ENCODE data around the gene SDK2.

DNA sequence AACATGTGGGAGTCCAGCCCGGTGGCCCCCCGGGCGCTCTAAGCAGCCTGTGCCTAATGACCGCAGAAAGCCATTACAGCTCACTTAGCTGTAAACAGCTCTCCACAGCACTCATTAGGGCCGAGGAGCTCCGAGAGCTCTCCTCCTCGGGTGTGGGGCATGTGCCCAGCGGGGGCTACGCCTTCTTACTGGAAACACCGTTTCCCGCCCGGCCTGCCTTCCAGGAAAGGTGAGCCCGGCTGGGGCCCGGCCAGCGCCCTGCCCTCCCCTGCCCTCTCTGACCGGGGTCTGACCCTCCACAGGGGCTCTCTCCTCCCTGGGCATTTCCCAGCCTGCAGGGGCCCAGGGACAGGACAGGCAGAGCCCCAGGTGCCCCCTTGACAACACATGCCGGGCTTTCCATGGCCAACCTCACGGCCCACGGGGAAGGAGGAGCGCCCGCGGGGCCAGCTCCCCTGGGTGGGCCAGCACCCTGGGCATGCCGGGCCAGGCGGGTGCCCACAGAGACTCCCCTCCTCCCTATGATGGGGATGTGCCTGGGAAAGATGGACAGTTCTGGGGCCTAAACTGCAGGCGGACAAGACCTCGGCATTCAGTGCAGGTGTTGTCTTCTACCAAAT, 72.6 kb downstream of the SDK2 start:
- TF ChIP-seq POLR2A (IDR thresholded peaks at IDR 0.05; ENCODE audit: control extremely low read depth in 1 of 2, low read depth in 2 of 2, low read length in 2 of 2) (no peak), NRF1 (IDR thresholded peaks at IDR 0.05; ENCODE audit: low read depth, low read length) (no peak), TBP (IDR thresholded peaks at IDR 0.05; ENCODE audit: low read depth, low read length) (no peak), CHD2 (IDR thresholded peaks at IDR 0.05; ENCODE audit: low read length) (no peak)
